ENCODE measurements around the gene C20orf144.

DNA sequence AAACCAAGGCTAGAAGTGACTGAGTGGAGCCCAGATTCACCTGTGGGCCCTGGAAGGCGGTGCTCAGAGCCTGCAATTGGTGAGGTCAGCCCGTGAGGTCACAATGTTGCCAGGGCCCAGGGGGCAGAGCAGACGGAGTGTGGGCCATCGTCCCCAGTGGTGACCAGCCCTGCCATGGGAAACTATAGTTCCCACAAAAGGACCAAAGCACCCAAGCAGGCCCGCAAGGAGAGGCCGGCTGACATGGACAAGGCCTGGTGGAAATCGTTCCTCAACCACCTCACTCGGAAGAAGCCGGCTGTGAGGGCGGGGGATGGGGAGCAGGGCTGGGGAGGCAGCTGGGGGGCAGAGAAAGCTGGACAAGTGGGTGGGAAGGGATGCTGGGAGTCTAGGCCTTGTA, at the start of gene C20orf144:
- TF ChIP-seq, protein P1, sequence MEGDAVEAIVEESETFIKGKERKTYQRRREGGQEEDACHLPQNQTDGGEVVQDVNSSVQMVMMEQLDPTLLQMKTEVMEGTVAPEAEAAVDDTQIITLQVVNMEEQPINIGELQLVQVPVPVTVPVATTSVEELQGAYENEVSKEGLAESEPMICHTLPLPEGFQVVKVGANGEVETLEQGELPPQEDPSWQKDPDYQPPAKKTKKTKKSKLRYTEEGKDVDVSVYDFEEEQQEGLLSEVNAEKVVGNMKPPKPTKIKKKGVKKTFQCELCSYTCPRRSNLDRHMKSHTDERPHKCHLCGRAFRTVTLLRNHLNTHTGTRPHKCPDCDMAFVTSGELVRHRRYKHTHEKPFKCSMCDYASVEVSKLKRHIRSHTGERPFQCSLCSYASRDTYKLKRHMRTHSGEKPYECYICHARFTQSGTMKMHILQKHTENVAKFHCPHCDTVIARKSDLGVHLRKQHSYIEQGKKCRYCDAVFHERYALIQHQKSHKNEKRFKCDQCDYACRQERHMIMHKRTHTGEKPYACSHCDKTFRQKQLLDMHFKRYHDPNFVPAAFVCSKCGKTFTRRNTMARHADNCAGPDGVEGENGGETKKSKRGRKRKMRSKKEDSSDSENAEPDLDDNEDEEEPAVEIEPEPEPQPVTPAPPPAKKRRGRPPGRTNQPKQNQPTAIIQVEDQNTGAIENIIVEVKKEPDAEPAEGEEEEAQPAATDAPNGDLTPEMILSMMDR (IDR thresholded peaks at IDR 0.05) = no peak
- no peak for TF ChIP-seq POLR2A (IDR thresholded peaks at IDR 0.05)

Measured in esophagus squamous epithelium (tissue), 4 donors.